Measurements from ENCODE around the gene PTPN20. TPM values are rescaled to one million over a fixed set of nuclear protein-coding genes. Genes with fewer than 3 reads are reported as not detected.

Gene PTPN20
- total and polyA plus RNA-seq, 2 of the 4 experiments (the other 2 are of a cell fraction) = 0.14 TPM; not detected in 1

- TF ChIP-seq CHD1 (IDR thresholded peaks at IDR 0.05; ENCODE audit: low read depth, low read length) (no peak), RFX5 (IDR thresholded peaks at IDR 0.05; ENCODE audit: low read depth, low read length) (no peak), MAZ (IDR thresholded peaks at IDR 0.05; ENCODE audit: borderline replicate concordance, low read depth, low read length) (no peak), FOS (IDR thresholded peaks at IDR 0.05; ENCODE audit: low read depth, low read length) (no peak), ELK1 (IDR thresholded peaks at IDR 0.05; ENCODE audit: borderline replicate concordance, low read depth, low read length) (no peak), USF2 (IDR thresholded peaks at IDR 0.05; ENCODE audit: low read depth, low read length) (no peak), BHLHE40 (IDR thresholded peaks at IDR 0.05; ENCODE audit: low read depth, low read length) (no peak), CTCF (conservative IDR thresholded peaks at IDR 0.05; ENCODE audit: low read depth, low read length) (no peak), MXI1 (IDR thresholded peaks at IDR 0.05; ENCODE audit: borderline replicate concordance, low read depth, low read length) (no peak)
- H4K91ac ChIP-seq (ENCODE audit: insufficient read depth, low read depth, low read length) = no peak overlapping the region
- no peaks in the 10 kb centered on the region for H3K79me1 ChIP-seq (ENCODE audit: low read depth in 1 of 2, low read length in 2 of 2)
- H3K18ac ChIP-seq (ENCODE audit: low read depth, low read length) = no peak overlapping the region
- no peak overlapping the region for H3K4me2 ChIP-seq (ENCODE audit: low read depth, low read length)
- DNase-seq = no peak
- no peaks in the 10 kb centered on the region for H3K9me1 ChIP-seq (ENCODE audit: insufficient read depth, low read length)
- WGBS, 2 experiments (ENCODE audit: extremely low coverage in 2 of 2, insufficient read length in 1 of 2) = 88% methylated on average over 2 of the region's 7 CpGs; no CpG with 5 or more reads in 1 of the 2 experiments
- dilution Hi-C loops (cut with HindIII; ENCODE audit: low sequenced_read_pairs, unreplicated experiment) = no loop called here
- H2BK5ac ChIP-seq (ENCODE audit: low read depth, low read length, poor library complexity, severe bottlenecking) = no peak overlapping the region
- H3K4ac ChIP-seq (ENCODE audit: low read depth, low read length) = no peak overlapping the region
- POLR2A ChIA-PET (ENCODE audit: unreplicated experiment) = no interaction called here
- no peak overlapping the region for H3K56ac ChIP-seq (ENCODE audit: extremely low read depth, insufficient read depth, low read length)
- no peak overlapping the region for H4K5ac ChIP-seq (ENCODE audit: low read depth, low read length)
- no peak overlapping the region for H2BK20ac ChIP-seq (ENCODE audit: low read depth, low read length)
- H4K20me1 ChIP-seq (ENCODE audit: insufficient read depth, low read length) = no peaks in the 10 kb centered on the region
- H3K23ac ChIP-seq (ENCODE audit: low read depth, low read length) = no peak overlapping the region
- no peak overlapping the region for H2AK5ac ChIP-seq (ENCODE audit: low read depth, low read length)
- H3K36me3 ChIP-seq (ENCODE audit: control insufficient read depth, insufficient read depth, low read length) = no peaks in the 10 kb centered on the region
- intact Hi-C loops (cut with micrococcal nuclease) = no loop called here
- H2AK9ac ChIP-seq (replicated peaks; ENCODE audit: low read depth, low read length, poor library complexity) = no peak overlapping the region
- no peak for ATAC-seq (ENCODE audit: low read depth)
- H3K4me3 ChIP-seq (ENCODE audit: insufficient read depth, low read depth, low read length) = no peak overlapping the region
- peaks cover 14% of the 10 kb centered on the region; the same call in 1 of the 2 replicates for H3K27me3 ChIP-seq (ENCODE audit: control insufficient read depth, insufficient read depth, low read length)
- no peak overlapping the region for H4K8ac ChIP-seq (ENCODE audit: low read depth in 2 of 2, low read length in 2 of 2)
- no peak overlapping the region for H3K27ac ChIP-seq (ENCODE audit: insufficient read depth, low read length)
- no TSS peak for BruUV-seq (replicated peaks)
- CTCF ChIA-PET = interaction anchor here (1.3 kb wide), 1 partner anchor 181 kb away, joined by 3 read pairs; no protein-coding TSS in a partner anchor
- H2BK120ac ChIP-seq (ENCODE audit: low read depth, low read length) = no peak overlapping the region
- no peak overlapping the region for H2BK15ac ChIP-seq (ENCODE audit: low read depth, low read length)
- no peak overlapping the region for H2AFZ ChIP-seq (replicated peaks; ENCODE audit: low read length, poor library complexity)
- H3K14ac ChIP-seq (replicated peaks; ENCODE audit: low read depth, low read length) = no peak overlapping the region
- 0 out of 2 replicates have a peak, but pooled peaks cover 2% of the 10 kb centered on the region for H3K4me1 ChIP-seq (ENCODE audit: control insufficient read depth, insufficient read depth, low read length)
- in situ Hi-C loops (cut with MboI; ENCODE audit: low sequenced_read_pairs) = no loop called here
- no peak overlapping the region for H3K9ac ChIP-seq (ENCODE audit: low read depth, low read length)
- H3K9me3 ChIP-seq (ENCODE audit: control insufficient read depth, insufficient read depth, low read length) = no peaks in the 10 kb centered on the region
Measured at GRCh38 chr10:47031211-47031900, 120.1 kb downstream of the PTPN20 start.

Measured in IMR-90 (cell line).